HG02623 (cell line): ENCODE measurements around the gene CUL3.
A peak's percentile ranks its signal among the peaks of the same experiment; 100 is the strongest.
"Not testable (repeated sequence)": the region's sequence is repeated elsewhere in the genome, so short reads cannot be mapped to it uniquely, and the experiment has no call there.

ENCODE experiments used
- ATAC-seq: cut with Tn5 transposase; IDR thresholded peaks from one replicate; pipeline ENCODE4 v1.9.1; 2021; ENCODE audit warnings: moderate library complexity; ENCODE audit not compliant: unreplicated experiment

CUL3 gene

DNA sequence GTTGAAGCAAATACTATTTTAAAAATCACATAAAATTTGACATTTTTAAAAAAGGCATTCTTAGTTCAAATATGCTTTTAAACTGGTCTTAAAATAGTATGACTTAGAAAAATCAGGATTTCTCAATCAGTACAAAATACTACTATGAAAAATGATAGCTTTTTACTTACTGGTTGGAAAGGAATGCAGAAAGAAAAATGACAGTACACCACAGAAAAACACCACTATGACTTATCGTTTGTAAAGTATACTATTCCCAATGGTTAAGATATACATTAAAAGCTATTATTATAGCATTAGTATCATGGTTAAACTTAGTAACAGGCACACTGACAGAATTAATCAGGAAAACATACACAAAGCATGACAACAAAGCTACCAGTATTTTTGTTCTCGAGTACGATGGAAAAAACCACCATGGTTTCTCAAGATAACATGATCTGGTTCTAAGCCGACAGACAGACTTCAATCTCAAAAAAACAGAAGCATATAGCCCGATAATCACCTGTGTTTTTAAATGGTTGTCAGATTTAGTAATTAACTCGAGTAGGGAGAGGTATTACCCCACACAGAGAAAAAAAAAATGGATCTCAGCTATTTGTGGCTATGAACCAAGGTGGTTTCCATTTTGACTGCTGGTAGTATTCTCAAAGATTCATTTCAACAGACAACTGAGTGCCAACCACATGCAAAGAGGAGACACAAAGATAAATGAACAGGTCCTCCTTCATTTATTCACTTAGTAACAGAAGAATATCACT, 39.1 kb downstream of the CUL3 start:
- ATAC-seq = no peak

- ATAC-seq = no peak
Observed at GRCh38 chr2:224543939-224544338, 41.2 kb downstream of the CUL3 start.

DNA sequence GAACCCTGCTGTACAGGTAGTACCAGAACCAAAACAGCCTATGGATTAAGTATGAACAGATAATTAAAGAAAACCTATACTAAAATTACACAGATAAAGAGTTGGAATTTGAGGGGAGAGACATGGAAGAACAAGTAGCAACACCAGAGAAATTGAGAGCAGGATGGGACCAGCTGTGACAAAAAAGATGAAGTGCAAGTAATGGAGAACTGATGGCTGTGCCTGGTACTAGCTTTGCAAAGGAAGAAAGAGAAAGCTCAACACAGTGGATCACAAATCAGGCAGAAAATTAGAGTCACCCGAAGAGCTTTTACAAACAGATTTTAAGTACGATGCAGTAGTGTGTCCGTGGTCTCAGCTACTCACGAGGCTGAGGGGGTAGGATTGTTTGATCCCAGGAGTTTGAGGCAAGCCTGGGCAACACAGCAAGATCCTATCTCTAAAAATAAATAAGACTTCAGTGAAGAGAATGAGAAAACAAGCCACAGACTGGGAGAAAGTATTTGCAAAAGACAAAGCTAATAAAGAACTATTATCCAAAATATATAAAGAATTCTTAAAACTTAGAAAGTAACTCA, 46.5 kb downstream of the CUL3 start:
- ATAC-seq = no peak

DNA sequence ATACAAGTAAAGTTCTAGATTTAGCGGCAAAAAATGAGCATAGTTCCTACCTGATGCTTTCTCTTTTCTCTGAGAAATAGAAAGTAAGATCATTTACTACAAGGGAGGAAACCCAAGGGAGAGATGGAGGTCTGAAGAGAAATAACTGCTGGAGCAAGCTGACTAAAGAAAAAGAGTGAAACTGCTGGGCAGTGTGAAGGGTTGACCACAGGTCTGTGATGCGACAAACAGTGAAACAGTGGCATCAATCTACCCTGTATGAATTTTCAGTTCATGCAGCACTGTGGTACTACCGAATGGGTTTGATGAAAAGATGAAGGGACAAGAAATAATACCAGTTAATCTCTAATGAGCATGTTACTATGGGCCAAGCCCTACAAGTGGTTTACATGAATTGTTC, 52.2 kb downstream of the CUL3 start:
- ATAC-seq = no peak

DNA sequence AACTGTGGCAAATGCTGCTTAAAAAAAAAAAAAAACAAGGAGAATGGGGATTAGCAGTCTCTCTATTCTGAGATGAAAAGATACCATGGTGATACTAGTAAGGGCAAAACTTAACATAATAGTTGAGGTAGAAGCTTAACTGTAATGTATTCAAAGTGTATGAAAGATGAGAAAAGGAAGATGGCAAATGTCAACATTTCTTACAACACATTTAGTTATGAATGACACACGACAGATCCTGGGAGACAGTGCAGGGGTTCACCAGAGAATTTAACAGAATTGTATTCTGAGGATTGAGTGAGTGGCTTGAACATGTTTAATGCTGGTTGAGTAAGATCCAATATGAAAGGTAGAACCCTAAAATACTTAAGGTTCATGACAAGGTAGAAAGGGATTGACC, 52.7 kb downstream of the CUL3 start:
- ATAC-seq = no peak

- ATAC-seq = no peak
Observed at GRCh38 chr2:224528171-224528570, 57.0 kb downstream of the CUL3 start.

- ATAC-seq = no peak
Observed at GRCh38 chr2:224525774-224526173, 59.4 kb downstream of the CUL3 start.

GRCh38 chr2:224524657-224525056, 60.5 kb downstream of the CUL3 start:
- ATAC-seq = no peak

DNA sequence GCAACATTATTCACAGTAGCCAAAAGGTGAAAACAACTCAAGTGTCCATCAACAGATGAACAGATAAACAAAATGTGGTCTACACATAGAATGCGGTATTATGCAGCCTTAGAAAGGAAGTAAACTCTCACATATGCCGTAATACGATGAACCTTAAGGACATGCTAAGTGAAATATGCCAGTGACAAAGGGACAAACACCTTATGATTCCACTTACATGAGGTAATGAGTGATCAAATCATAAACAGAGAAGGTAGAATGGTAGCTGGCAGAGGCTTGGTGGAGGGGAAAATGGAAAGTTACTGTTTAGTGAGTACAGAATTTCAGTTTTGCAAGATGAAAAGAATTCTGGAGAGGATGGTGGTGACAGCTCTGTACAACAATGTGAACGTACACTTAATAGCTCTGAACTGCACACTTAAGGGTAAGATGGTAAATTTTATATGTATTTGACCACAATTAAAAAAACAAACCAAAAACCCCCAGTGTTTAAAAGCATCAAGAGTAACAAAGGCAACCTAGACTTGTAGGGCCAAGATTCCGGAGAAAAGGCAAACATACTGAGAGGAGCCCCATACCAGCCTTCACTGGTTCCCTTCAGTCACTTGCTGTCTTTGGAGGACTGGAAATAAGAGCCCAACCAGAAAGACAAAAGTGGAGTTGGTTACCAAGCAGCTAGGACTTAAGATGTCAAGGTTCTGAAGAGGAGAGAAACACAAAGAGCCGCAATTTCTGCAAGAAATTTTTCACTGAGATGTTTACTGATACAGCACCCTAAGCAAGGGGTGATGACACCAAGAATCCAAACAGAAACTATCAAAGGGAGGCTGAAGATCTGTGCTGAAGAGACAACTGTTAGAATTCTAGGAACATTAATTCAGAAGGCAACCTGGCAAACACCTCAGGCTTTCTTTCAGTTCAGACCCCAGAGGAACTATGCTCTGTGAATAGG, 61.3 kb downstream of the CUL3 start:
- no peak for ATAC-seq

GRCh38 chr2:224522483-224522882, 62.7 kb downstream of the CUL3 start:
- not testable (repeated sequence) for ATAC-seq

- peak; percentile 66 for ATAC-seq
Observed at GRCh38 chr2:224520064-224520463, 65.1 kb downstream of the CUL3 start.

- ATAC-seq = no peak
Observed at GRCh38 chr2:224518806-224519580, 66.2 kb downstream of the CUL3 start.

DNA sequence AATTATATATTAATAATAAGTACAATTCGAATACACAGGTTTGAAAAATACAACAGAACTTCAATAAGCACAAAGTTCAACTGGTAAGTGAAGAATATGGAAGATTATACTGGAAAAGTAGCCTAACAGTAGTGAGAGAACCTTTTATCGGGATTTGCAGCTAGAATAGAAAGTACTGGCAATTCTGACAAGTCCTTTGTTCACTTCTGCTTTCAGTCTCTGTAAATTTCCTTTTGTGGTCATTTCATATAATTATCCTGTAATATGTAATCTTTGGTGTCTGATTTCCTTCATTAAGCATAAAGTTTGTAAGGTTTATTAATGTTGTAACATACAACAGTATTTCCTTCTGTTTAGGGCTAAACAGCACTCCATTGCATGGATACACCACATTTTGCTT, 67.2 kb downstream of the CUL3 start:
- no peak for ATAC-seq

GRCh38 chr2:224516393-224516792, 68.8 kb downstream of the CUL3 start:
- not testable (repeated sequence) for ATAC-seq

- no peak for ATAC-seq
Observed at GRCh38 chr2:224513991-224514390, 71.2 kb downstream of the CUL3 start.

DNA sequence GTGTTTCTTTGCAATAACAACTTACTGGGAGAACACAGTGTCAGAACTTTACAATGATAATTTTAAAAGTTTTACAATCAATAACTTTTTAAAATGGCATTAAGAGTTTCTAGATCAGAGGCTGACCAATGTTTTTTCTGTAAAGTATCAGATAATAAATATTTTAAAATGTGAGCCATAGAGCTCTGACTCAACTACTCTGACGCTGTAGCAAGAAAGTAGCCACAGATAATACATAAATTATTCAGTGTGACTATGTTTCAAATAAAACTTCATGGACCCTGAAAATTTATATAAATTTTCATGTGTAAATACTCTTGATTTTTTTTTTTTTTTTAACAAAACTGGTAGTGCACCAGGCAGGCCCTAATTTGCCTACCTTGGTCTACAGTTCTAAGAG, 77.4 kb downstream of the CUL3 start:
- ATAC-seq = no peak

- ATAC-seq = no peak
Observed at GRCh38 chr2:224506494-224506893, 78.7 kb downstream of the CUL3 start.

DNA sequence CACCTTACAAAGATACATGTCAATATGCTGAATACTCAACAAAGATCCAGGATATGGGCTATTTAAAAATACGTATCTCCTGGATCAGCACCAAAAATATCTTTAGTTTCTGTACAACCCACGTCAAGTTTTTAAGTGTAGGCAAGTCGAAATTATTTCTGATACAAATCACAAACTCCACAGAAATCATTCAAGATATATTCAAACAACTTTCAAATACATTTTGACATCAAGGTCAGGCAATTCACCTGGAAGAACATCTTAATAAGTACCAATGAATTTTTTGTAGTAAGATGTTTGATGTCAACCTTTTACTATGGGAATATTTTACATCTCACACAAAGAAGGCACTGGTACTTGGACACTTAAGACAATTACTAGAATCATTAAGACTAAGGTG, 86.2 kb downstream of the CUL3 start:
- no peak for ATAC-seq

DNA sequence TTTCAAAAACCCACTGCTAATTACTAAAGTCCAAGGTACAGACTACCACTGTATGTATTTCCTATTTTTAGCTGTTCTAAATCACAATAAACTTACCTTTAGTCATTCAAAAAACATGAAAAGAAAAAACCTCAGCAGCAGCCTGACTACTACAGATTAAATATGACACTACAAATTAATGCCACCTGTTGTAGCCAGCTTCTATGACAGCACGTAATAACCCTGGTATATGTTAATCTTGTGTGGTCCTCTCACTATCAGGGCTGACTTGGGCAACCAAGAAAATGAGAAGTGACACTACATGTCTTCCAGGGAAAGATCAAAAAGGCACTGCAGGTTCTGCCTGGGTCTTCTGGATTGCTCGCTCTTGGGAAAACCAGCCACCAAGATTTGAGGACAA, 92.6 kb downstream of the CUL3 start:
- no peak for ATAC-seq

DNA sequence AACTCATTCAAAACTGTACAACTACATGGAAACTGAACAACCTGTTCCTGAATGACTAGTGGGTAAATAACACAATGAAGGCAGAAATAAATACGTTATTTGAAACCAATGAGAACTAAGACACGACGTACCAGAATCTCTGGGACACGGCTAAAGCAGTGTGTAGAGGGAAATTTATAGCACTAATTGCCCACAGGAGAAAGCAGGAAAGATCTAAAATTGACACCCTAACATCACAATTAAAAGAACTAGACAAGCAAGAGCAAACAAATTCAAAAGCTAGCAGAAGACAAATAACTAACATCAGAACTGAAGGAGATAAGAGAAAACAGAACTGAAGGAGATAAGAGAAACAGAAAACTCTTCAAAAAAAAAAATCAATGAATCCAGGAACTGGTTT, 97.2 kb downstream of the CUL3 start:
- ATAC-seq = not testable (repeated sequence)
